Omental fat pad (tissue), 4 donors: ENCODE data around the gene INMT. TPM values are rescaled to one million over a fixed set of nuclear protein-coding genes. Genes with fewer than 3 reads are reported as not detected.

Source experiments
- ATAC-seq: fragments of 150-250 bp; one replicate; pipeline ENCODE4 v1.9.1; 2016; ENCODE audit warnings: mild to moderate bottlenecking, moderate library complexity; ENCODE audit not compliant: low FRiP score
- DNase-seq: peaks from one replicate; pipeline ENCODE4 v3.0.0-alpha.2; 2019; ENCODE audit warnings: low spot score
- CTCF ChIP-seq, 3 donors: fragments of 450-650 bp; IDR thresholded peaks; one replicate each; pipeline ENCODE4 v1.5.1; 2016 to 2017; ENCODE audit warnings: antibody characterized with exemption in 3 of 3, mild to moderate bottlenecking in 3 of 3, moderate library complexity in 2 of 3
- total RNA-seq, 4 donors: library from RNA; depleted of rRNA; stranded (reverse); fragments of >200 nt; gene quantifications; one replicate each; pipeline ENCODE4 v1.1.0, GENCODE V29; 2016

The INMT gene
- total RNA-seq, 4 donors from 2014 or later = 156 to 545 (median 222) TPM

GRCh38 chr7:30750683-30751650 lies 968 bp upstream of the INMT start:
- DNase-seq (no peak), ATAC-seq (peak; percentile 26)
- no peak for TF ChIP-seq CTCF (IDR thresholded peaks at IDR 0.05)

- TF ChIP-seq CTCF (IDR thresholded peaks at IDR 0.05) = no peak
- DNase-seq = no peak
- ATAC-seq = no peak
Measured at GRCh38 chr7:30752484-30752883, 549 bp downstream of the INMT start.

DNA sequence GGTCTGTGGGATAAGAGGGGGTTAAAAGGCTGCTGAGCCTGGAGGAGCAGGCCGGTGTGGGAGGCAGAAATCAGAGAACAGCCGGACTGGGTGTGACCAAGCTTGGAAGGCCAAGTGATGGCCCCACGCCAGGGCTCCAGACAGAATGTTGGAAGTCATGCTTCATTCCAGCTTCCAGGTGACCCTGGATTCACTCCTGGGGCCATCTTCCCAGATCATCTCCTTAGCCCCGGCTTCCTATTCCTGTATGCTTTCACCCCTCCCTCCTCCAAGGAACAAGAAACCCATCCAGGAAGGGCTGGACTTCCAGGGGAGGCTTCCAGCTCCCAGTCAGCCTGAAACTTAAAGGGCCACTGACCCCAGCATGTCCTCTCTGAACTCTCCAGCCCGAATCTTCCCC lies 1.0 kb downstream of the INMT start:
- TF ChIP-seq CTCF (IDR thresholded peaks at IDR 0.05) = no peak
- DNase-seq = no peak
- ATAC-seq = peak; percentile 41

DNA sequence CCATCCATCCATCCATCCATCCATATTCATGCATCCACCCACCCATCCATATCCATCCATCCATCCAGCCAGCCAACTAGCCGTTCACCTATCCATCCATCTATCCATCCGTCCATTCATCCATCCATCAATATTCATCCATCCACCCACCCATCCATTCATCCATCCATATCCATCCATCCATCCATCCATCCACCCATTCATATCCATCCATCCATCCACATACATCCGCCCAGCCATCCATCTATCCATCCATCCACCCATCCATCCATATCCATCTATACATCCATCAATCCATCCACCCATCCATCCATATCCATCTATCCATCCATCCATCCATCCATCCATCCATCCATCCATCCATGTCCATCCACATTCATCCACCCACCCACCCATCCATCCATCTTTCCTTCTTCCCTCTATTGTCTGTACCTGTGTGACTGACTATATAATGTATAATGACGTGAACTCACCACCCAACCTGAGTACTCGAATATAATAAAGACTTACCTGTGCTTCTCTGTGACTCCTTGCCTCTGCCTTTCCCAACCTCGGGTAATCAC lies 2.5 kb downstream of the INMT start:
- DNase-seq = no peak
- no peak for TF ChIP-seq CTCF (IDR thresholded peaks at IDR 0.05)
- ATAC-seq = no peak

DNA sequence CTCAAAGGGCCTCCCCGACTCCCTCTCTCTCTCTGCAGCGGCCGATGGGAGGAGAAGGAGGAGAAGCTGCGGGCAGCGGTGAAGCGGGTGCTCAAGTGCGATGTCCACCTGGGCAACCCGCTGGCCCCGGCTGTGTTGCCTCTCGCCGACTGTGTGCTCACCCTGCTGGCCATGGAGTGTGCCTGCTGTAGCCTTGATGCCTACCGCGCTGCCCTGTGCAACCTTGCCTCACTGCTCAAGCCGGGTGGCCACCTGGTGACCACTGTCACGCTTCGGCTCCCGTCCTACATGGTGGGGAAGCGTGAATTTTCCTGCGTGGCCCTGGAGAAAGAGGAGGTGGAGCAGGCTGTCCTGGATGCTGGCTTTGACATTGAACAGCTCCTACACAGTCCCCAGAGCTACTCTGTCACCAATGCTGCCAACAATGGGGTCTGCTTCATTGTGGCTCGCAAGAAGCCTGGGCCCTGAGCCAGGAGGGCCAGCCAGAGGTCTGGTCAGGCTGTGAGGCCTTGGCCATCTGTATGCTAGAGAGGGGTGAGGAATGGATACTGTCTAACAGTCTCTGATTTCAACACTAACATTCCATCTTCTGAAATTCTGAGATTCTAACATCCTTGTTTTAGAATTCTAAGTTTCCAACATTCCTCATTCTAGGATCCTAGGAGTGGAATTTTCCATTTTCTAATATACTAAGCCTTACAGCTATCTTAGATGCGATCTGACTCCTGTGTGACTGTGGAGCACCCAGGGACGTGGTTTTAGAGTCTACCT lies 3.6 kb downstream of the INMT start:
- ATAC-seq (no peak), DNase-seq (no peak)
- TF ChIP-seq CTCF (IDR thresholded peaks at IDR 0.05) = no peak

- no peak for DNase-seq
Measured at GRCh38 chr7:30757342-30757692, 5.4 kb downstream of the INMT start.

More at GRCh38 chr7:30757342-30757692, 5.4 kb downstream of the INMT start:
- TF ChIP-seq CTCF (IDR thresholded peaks at IDR 0.05) = no peak
- no peak for ATAC-seq
